Measurements from ENCODE around the gene DENND2D.

DNA sequence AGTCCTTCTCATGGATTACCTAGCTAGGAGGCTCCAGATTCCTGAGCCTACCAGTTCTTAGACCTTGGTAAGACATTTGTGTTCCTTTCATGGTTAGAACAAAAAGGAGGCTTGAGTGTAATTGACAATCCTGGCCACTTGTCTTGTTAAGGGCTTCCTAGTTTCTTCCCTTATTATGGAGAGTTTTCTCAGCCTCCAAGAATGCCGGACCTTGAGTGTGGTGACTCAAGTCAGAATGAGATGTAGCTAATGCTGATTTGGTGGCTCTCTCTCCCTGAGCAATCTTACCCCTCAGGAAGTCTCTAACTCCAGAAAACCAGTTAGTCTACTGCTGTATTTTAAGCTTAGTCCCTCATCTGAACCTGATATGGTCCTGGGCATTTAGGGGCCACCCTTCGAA is 41.4 kb upstream of the DENND2D start:
- TF ChIP-seq, protein P1, sequence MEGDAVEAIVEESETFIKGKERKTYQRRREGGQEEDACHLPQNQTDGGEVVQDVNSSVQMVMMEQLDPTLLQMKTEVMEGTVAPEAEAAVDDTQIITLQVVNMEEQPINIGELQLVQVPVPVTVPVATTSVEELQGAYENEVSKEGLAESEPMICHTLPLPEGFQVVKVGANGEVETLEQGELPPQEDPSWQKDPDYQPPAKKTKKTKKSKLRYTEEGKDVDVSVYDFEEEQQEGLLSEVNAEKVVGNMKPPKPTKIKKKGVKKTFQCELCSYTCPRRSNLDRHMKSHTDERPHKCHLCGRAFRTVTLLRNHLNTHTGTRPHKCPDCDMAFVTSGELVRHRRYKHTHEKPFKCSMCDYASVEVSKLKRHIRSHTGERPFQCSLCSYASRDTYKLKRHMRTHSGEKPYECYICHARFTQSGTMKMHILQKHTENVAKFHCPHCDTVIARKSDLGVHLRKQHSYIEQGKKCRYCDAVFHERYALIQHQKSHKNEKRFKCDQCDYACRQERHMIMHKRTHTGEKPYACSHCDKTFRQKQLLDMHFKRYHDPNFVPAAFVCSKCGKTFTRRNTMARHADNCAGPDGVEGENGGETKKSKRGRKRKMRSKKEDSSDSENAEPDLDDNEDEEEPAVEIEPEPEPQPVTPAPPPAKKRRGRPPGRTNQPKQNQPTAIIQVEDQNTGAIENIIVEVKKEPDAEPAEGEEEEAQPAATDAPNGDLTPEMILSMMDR (IDR thresholded peaks at IDR 0.05; ENCODE audit: insufficient read depth, low read length, poor library complexity, severe bottlenecking): no peak
- no peak for TF ChIP-seq EZH2phosphoT487 (conservative IDR thresholded peaks at IDR 0.05; ENCODE audit: low read length)
